Mucosa of rectum (tissue), 2 donors: ENCODE results near the gene CYP1B1.
"Not testable (repeated sequence)": the region's sequence is repeated elsewhere in the genome, so short reads cannot be mapped to it uniquely, and the experiment has no call there.

Experiments used
- H3K27ac ChIP-seq, 2 donors: one replicate each; pipeline ENCODE4 v1.7.0; 2013; ENCODE audit warnings: inconsistent platforms in 2 of 2, low read depth in 2 of 2, low read length in 2 of 2
- H3K27me3 ChIP-seq, 2 donors: one replicate each; pipeline ENCODE4 v1.7.0; 2013; ENCODE audit warnings: low read length in 2 of 2; ENCODE audit not compliant: control insufficient read depth in 2 of 2, insufficient read depth in 2 of 2
- H3K36me3 ChIP-seq, 2 donors: one replicate each; pipeline ENCODE4 v1.7.0; 2013; ENCODE audit warnings: low read length in 2 of 2; ENCODE audit not compliant: control insufficient read depth in 2 of 2, insufficient read depth in 2 of 2
- H3K4me1 ChIP-seq, 2 donors: one replicate each; pipeline ENCODE4 v1.7.0; 2013; ENCODE audit warnings: low read length in 2 of 2, mild to moderate bottlenecking in 1 of 2; ENCODE audit not compliant: control insufficient read depth in 2 of 2, insufficient read depth in 2 of 2
- H3K4me3 ChIP-seq, 2 donors: one replicate each; pipeline ENCODE4 v1.7.0; 2013; ENCODE audit warnings: low read length in 2 of 2
- H3K9ac ChIP-seq, 2 donors: one replicate each; pipeline ENCODE4 v1.7.0; 2013; ENCODE audit warnings: low read length in 2 of 2, low read depth in 1 of 2, mild to moderate bottlenecking in 1 of 2
- H3K9me3 ChIP-seq, 2 donors: one replicate each; pipeline ENCODE4 v1.7.0; 2013; ENCODE audit warnings: low read length in 2 of 2; ENCODE audit not compliant: control insufficient read depth in 2 of 2
- donor health status: healthy.
- donor health status: Normal muscosa, but diverticular disease.

CYP1B1 gene

DNA sequence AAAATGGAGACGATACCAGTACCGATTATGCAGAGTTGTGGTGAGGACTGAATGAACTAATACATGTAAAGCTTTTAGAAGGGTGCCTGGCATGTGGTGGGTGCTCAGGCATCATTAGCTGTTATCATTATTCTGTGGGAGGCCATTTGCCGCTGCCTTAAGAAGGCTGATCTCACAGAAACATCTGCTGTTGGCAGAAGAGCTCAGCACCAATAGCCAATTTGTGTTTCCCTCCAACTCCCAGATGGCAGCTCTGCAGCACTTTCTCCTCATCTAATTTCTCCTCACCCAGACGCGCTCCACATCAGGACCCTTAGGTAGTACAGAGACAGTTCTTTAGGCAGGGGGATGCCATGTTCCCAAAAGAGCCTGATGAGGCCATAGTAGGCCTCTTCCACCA lies 15.8 kb upstream of the CYP1B1 start:
- no peak overlapping the region for H3K9ac ChIP-seq
- H3K9me3 ChIP-seq = no peaks in the 10 kb centered on the region
- no peaks in the 10 kb centered on the region for H3K27me3 ChIP-seq
- no peaks in the 10 kb centered on the region for H3K36me3 ChIP-seq
- no peak overlapping the region for H3K4me3 ChIP-seq
- peaks cover 0 to 2% of the 10 kb centered on the region in 2 donors for H3K4me1 ChIP-seq
- no peak overlapping the region for H3K27ac ChIP-seq

DNA sequence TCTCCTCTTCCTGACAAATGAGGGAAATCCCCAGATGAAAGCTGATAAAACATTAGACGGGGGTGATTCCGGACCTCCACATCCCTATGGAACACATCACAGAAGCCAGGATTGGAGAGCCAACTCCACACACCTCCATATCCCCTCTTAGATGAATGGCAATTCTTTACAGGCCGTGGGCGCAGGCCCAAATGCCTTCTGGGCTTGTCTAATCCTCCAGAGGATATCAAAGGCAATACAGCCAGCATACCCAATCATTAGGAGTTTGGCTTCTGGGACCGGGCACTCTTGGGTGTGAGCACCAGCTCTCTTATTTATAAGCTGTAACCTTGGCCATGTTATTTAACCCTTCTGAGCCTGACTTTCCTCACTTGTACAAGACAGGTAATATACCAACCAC lies 15.0 kb upstream of the CYP1B1 start:
- H3K4me1 ChIP-seq = peaks cover 0 to 2% of the 10 kb centered on the region in 2 donors
- no peak overlapping the region for H3K9ac ChIP-seq
- H3K4me3 ChIP-seq = no peak overlapping the region
- H3K27ac ChIP-seq = no peak overlapping the region
- H3K36me3 ChIP-seq = no peaks in the 10 kb centered on the region
- no peaks in the 10 kb centered on the region for H3K27me3 ChIP-seq
- no peaks in the 10 kb centered on the region for H3K9me3 ChIP-seq

DNA sequence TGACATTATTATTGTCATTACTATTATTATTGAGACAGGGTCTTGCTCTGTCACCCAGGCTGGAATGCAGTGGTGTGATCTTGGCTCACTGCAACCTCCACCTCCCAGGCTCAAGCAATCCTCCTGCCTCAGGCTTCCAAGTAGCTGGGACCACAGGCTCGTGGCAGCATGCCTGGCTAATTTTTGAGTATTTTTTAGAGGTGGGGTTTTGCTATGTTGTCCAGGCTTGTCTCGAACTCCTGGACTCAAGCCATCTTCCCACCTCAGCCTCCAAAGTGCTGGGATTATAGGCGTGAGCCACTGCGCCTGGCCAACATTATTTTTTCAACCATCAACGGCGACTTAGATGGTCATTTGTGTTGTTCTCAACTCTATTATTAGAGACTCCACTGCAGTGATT lies 14.3 kb upstream of the CYP1B1 start:
- H3K9ac ChIP-seq, H3K4me1 ChIP-seq, H3K27me3 ChIP-seq, H3K27ac ChIP-seq, H3K4me3 ChIP-seq, H3K9me3 ChIP-seq, H3K36me3 ChIP-seq: not testable (repeated sequence)

DNA sequence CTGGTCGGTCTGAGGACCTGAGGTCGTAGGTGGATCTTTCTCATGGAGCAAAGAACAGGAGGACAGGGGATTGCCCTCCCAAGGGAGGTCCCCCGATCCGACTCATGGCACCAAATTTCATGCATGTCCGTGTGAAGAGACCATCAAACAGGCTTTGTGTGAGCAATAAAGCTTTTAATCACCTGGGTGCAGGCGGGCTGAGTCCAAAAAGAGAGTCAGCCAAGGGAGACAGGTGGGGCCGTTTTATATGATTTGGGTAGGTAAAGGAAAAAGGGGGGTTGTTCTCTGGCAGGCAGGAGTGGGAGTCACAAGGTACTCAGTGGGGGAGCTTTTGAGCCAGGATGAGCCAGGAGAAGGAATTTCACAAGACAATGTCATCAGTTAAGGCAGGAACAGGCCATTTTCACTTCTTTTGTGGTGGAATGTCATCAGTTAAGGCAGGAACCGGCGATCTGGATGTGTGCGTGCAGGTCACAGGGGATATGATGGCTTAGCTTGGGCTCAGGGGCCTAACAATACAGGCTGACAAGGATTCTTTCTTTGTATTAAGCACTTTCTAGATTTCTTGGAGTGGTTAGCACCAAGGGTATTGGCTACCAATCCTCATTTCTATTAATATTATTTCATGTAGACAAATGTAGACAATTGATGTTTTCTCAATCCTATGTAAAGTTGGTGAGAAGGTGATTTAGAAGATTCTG lies 10.2 kb upstream of the CYP1B1 start:
- not testable (repeated sequence) for H3K4me3 ChIP-seq, H3K9me3 ChIP-seq, H3K27ac ChIP-seq, H3K27me3 ChIP-seq, H3K9ac ChIP-seq, H3K4me1 ChIP-seq, H3K36me3 ChIP-seq

DNA sequence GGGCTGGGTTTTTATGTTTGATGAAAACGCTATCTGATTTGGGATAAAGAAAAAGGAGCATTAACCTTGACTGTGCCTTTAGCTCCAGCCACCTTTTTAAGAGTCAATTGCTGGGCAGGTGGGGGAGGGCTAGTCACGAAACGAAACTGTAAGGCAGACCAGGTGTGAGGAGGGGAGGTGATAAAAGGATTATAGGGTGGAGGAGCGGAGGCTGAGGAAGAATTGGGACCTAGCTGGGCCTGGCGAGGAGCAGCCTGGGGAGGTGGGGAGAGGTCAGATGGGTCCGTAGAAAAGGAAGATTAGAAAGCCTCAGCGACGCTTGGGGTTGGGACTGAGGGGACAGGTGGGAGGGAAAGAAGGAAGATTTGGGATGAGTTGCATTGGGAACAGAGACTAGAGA lies 8.6 kb upstream of the CYP1B1 start:
- not testable (repeated sequence) for H3K9ac ChIP-seq, H3K9me3 ChIP-seq, H3K4me3 ChIP-seq, H3K27ac ChIP-seq, H3K4me1 ChIP-seq, H3K27me3 ChIP-seq, H3K36me3 ChIP-seq

DNA sequence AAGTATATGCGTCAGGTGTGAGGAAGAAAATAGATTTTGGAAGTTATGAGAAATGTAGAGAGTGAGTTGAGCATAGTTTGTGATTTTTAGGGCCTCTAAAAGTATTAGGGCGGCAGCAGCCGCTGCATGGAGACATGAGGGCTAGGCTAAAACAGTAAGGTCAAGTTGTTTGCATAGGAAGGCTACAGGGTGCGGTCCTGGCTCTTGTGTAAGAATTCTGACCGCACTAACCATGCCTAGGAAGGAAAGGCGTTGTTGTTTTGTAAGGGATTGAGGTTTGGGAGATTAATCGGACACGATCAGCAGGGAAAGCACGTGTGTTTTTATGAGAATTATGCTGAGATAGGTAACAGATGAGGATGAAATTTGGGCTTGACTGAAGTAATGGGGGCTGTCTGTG lies 6.8 kb upstream of the CYP1B1 start:
- H3K4me1 ChIP-seq, H3K27me3 ChIP-seq, H3K4me3 ChIP-seq, H3K36me3 ChIP-seq, H3K9ac ChIP-seq, H3K27ac ChIP-seq, H3K9me3 ChIP-seq: not testable (repeated sequence)

DNA sequence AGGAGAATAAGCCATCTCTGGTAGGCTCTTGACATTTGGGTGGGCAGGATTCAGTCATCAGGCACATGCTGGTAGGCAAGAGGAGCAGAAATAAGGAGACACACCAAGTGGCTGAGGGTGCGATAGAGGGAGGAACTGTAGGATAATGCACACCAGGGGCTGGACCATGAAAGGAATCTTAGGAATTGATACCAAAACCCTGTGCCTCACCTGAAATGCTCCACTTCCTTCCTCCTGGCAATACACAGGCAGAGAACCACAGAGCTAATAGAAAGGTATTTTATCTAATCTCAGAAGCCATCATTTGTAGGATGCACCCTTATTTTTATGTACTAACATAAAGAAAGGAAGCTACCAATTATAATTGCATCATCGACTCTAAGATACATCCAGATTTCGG lies 4.4 kb upstream of the CYP1B1 start:
- no peak overlapping the region for H3K27ac ChIP-seq
- H3K9ac ChIP-seq = no peak overlapping the region
- H3K4me3 ChIP-seq = no peak overlapping the region
- no peaks in the 10 kb centered on the region for H3K9me3 ChIP-seq
- H3K4me1 ChIP-seq = peaks cover 6 to 14% of the 10 kb centered on the region in 2 donors
- no peaks in the 10 kb centered on the region for H3K36me3 ChIP-seq
- peaks cover 6% of the 10 kb centered on the region in 2 donors for H3K27me3 ChIP-seq

DNA sequence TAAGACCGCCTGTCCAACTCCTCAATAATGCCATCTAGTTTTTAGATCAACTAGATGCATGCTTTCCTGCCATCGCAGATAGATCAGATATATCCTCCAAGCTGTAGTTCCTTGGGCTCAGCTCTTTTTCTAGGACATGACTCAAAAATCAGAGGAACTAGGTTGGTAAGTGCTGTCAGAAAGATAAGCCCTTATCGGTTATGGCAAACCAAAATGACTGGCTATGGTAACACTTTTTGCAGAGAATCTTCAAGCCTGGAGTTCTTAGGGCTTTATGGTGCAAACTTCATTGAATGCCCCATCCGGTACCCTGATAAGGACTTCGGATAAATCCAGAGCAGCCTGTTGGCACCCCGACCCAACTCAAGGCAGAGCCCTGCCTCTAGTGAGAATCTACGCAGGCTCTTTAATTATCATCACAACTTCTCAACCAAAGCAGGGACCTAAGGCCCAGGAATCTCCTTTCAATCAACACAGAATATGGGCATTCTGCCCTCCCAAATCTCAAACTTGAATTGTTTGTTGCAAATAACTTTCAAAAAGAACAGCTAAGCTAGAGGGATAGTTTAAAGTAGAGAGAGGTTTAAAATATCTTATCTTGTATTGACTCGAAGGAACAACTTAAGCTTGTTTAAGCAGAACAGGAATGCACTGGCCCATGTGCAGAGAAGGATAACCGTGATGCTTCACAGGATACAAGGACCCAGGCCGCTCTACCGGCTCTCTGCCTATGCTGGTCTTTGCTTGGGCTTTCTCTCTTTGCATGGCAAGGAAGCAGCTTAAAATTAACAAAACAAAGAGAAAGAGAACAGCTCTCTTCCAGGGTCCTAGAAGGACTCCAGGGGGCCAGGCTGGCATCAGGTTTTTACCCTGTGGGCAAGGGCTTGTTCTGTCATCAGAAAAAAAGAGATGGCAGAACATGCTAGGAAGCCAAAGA lies 3.4 kb upstream of the CYP1B1 start:
- H3K36me3 ChIP-seq = no peaks in the 10 kb centered on the region
- no peaks in the 10 kb centered on the region for H3K9me3 ChIP-seq
- H3K4me3 ChIP-seq = no peak overlapping the region
- no peak overlapping the region for H3K9ac ChIP-seq
- H3K27ac ChIP-seq = no peak overlapping the region
- H3K4me1 ChIP-seq = peaks cover 6 to 14% of the 10 kb centered on the region in 2 donors
- H3K27me3 ChIP-seq = peaks cover 12 to 14% of the 10 kb centered on the region in 2 donors

DNA sequence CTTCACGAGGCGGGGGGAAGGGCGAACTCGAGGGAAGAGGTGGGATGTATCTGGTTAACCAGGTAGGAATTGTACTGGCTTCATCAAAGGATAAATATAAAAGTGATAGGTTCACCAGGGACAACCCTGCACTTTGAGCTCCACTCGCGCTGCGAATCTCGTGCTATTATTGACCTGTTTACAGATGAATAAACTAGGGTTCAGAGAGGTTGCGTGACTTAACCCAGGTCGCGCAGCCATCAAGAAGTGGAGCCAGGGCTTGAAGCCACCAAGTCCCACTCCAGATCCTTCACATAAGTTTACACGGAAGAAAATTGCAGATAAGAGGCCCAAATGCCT lies 1.4 kb upstream of the CYP1B1 start:
- Histone ChIP-seq H3K27me3 (peaks cover 19 to 20% of the 10 kb centered on the region in 2 donors), H3K27ac (peak overlapping the region; percentile 43 to 62), H3K4me1 (peaks cover 6 to 14% of the 10 kb centered on the region in 2 donors)

DNA sequence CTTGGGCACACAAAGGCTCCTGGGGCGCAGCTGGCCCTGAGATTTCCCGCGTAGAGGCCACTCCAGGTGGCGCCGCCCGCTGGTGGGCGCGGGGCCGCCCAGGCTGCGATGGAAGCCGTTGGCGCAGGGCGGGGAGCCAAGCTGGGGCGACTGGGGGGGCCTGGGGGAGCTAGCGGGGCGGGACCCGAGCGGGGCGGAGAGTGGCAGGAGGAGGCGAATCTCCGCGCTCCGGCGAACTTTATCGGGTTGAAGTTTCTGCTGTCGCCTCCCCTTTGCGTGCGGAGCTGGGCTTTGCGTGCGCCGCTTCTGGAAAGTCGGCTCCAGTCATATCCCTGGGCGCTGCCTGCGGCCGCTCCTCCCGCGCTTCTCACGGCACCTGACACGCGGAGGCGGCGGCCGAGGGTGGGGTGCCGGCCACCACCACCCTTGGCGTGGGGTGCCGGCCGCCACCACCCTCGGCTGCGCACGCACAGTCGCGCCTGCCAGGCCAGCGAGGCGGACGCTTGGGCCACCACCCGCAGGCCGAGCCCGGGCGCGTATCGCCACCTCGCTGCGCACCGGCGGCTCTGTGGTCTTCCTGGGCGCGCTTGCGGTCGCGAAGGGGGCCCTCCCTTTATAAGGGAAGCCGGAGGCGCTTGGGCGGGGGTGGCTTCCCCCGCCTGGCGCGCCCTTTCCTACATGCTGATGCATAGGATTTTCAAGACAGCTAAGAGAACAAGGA lies 919 bp upstream of the CYP1B1 start:
- peaks cover 6 to 14% of the 10 kb centered on the region in 2 donors for H3K4me1 ChIP-seq
- H3K9ac ChIP-seq = peak overlapping the region; percentile 34 to 65
- peak overlapping the region; percentile 43 to 62 for H3K27ac ChIP-seq
- no peaks in the 10 kb centered on the region for H3K36me3 ChIP-seq
- peak overlapping the region; percentile 51 to 67 for H3K4me3 ChIP-seq
- H3K9me3 ChIP-seq = no peaks in the 10 kb centered on the region
- peaks cover 19 to 20% of the 10 kb centered on the region in 2 donors for H3K27me3 ChIP-seq

More for the DNA sequence above, 1.4 kb upstream of the CYP1B1 start:
- H3K4me3 ChIP-seq = peak overlapping the region; percentile 51 to 67
- H3K9me3 ChIP-seq = no peaks in the 10 kb centered on the region
- no peaks in the 10 kb centered on the region for H3K36me3 ChIP-seq
- peak overlapping the region; percentile 34 to 65 for H3K9ac ChIP-seq
